Measurements from ENCODE around the gene KITLG.

DNA sequence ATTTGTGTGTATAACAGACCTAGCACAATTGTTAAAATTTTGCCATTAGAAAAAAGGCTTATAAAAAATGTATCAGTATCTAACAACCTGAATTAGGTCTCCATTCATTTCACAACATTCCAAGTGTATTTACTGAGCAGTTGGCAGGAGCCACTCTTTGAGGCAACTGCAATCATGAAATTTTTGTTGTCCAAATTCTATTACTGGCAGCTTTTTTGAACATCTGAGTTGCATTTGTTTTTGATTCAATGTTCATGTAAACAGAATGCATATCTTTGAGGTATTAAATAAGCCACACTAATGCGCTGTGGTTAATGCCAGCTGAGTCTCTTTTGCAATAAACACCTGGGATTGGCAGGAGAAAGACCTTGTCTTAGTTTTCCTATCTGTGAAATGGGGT is 8.7 kb downstream of the KITLG start:
- TF ChIP-seq, protein P1, sequence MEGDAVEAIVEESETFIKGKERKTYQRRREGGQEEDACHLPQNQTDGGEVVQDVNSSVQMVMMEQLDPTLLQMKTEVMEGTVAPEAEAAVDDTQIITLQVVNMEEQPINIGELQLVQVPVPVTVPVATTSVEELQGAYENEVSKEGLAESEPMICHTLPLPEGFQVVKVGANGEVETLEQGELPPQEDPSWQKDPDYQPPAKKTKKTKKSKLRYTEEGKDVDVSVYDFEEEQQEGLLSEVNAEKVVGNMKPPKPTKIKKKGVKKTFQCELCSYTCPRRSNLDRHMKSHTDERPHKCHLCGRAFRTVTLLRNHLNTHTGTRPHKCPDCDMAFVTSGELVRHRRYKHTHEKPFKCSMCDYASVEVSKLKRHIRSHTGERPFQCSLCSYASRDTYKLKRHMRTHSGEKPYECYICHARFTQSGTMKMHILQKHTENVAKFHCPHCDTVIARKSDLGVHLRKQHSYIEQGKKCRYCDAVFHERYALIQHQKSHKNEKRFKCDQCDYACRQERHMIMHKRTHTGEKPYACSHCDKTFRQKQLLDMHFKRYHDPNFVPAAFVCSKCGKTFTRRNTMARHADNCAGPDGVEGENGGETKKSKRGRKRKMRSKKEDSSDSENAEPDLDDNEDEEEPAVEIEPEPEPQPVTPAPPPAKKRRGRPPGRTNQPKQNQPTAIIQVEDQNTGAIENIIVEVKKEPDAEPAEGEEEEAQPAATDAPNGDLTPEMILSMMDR (IDR thresholded peaks at IDR 0.05 in 4 of 5, conservative IDR thresholded peaks at IDR 0.05 in 1 of 5), result no peak
- no peak for TF ChIP-seq POLR2A (IDR thresholded peaks at IDR 0.05)
